ENCODE data around the gene DPPA5. TPM values are rescaled to one million over a fixed set of nuclear protein-coding genes. Genes with fewer than 3 reads are reported as not detected.

DPPA5 gene
- total and polyA plus RNA-seq, 9 of the 15 experiments (the other 6 are each of a cell fraction or from before 2014, with no cell fraction given), result not detected

DNA sequence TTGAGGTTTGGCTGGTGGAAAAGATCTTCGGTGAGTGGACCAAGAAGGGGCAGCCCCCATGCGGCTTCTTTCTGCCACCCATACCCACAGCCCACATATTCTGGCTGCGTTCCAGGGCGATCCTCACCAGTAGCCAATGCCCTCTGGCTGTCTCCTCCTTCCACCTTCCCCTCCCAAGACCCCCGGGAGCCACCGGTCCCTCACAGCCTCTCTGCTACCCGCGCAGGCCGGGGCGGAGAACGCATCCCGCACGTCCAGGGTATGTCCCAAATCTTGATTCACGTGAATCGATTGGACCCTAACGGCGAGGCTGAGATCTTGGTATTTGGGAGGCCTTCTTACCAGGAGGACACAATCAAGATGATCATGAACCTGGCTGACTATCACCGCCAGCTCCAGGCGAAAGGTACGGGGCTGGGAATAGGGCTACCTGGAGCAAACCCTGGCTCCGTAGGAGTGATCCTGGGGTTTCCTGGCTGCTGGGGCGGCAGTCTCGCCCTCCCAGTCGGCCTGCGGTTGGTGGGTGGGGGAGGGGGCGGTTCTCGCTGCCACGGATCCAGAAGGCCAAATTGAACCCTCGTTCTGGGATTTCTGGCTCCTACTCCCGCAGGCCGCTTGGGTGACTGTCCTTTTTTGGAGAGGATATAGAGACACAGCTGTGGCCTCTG is 8.9 kb upstream of the DPPA5 start:
- Histone ChIP-seq H2AFZ (ENCODE audit: low read depth, low read length) (0 out of 2 replicates have a peak overlapping the region, but pooled peaks have one; percentile 9), H3K9me3 (replicated peaks; ENCODE audit: control insufficient read depth, insufficient read depth, low read depth, low read length) (no peaks in the 10 kb centered on the region), H3K79me2 (ENCODE audit: control insufficient read depth, insufficient read depth, low read length) (no peaks in the 10 kb centered on the region), H3K4me3 (no peak overlapping the region), H3K4me2 (ENCODE audit: insufficient read depth, low read length) (no peak overlapping the region), H3K27me3 (ENCODE audit: control insufficient read depth in 2 of 2, insufficient read depth in 2 of 2, low read length in 2 of 2) (peaks cover 0 to 19% of the 10 kb centered on the region in 2 experiments; a peak in 3 of 5 replicates), H3K27ac (ENCODE audit: extremely low read depth, low read depth, low read length) (no peak overlapping the region), H3K9me1 (ENCODE audit: control insufficient read depth, insufficient read depth, low read length) (no peaks in the 10 kb centered on the region), H3K9ac (ENCODE audit: insufficient read depth in 1 of 2, low read depth in 2 of 2, low read length in 2 of 2) (no peak overlapping the region), H3K4me1 (replicated peaks in 1 of 2; ENCODE audit: control insufficient read depth in 2 of 2, insufficient read depth in 2 of 2, low read length in 2 of 2) (peaks cover 3 to 16% of the 10 kb centered on the region in 2 experiments; a peak in 3 of 5 replicates), H4K20me1 (replicated peaks; ENCODE audit: control insufficient read depth, insufficient read depth, low read length) (no peaks in the 10 kb centered on the region), H3K36me3 (ENCODE audit: control insufficient read depth, insufficient read depth, low read length) (no peaks in the 10 kb centered on the region)
- intact Hi-C loops (cut with micrococcal nuclease), result no loop called here
- TF ChIP-seq HDAC8 (tag; IDR thresholded peaks at IDR 0.05) (no peak), NFIC (IDR thresholded peaks at IDR 0.05) (peak; percentile 35; the same call in 1 of the 2 replicates), ZNF511 (CRISPR knock-in tag; IDR thresholded peaks at IDR 0.05) (no peak)
- WGBS (ENCODE audit: insufficient coverage, low coverage, missing lambda C conversion rate), result 56% methylated on average over 24 of the region's 31 CpGs
- ATAC-seq (no peak), DNase-seq (ENCODE audit: extremely low read depth in 1 of 4, low spot score in 3 of 4) (no peak), FAIRE-seq (no peak)
- ChIA-PET POLR2A (no interaction called here), CTCF (ENCODE audit: low intra/inter-chr PET ratio) (no interaction called here)
- in situ Hi-C loops (cut with MboI), result no loop called here
- no TSS peak for BruUV-seq (replicated peaks)

DNA sequence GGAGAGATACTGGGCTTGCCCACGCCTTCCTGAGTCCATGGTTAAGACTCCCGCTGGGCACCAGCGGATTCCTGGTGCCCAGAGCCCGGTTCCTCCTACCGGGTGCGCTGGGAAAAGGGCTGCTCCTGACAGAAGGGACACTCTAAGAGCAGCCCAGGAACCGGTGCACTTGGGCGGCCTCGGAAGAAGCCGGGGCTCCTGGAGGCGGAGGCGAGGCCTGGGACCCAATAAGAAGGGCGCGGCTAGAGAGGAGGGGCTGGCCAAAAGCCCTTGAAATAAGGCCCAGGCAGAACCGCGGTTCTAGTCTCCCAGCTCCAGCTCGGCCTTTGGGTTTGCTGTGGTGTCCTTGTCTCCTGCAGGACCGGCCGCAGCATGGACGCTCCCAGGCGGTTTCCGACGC is 8.3 kb upstream of the DPPA5 start, which contains the start of gene KHDC3L:
Gene KHDC3L, plus strand, starts transcription at position 301 of the 400 bp plus-strand sequence. Its CDS starts 72 bp downstream, at position 373.
- intact Hi-C loops (cut with micrococcal nuclease), result no loop called here
- no peaks in the 10 kb centered on the region for H3K79me2 ChIP-seq (ENCODE audit: control insufficient read depth, insufficient read depth, low read length)
- H3K4me3 ChIP-seq, result no peak within 1 kb of the TSS
- TF ChIP-seq GMEB1 (CRISPR knock-in tag; IDR thresholded peaks at IDR 0.05) (no peak), YY1 (IDR thresholded peaks at IDR 0.05; ENCODE audit: borderline replicate concordance in 1 of 3, control insufficient read depth in 1 of 3, extremely low read depth in 1 of 3, insufficient read depth in 3 of 3, insufficient read length in 1 of 3, insufficient replicate concordance in 2 of 3, low read depth in 1 of 3, low read length in 2 of 3) (no peak), ZNF79 (CRISPR knock-in tag; IDR thresholded peaks at IDR 0.05; ENCODE audit: low read depth) (no peak)
- TF ChIP-seq, protein P1, sequence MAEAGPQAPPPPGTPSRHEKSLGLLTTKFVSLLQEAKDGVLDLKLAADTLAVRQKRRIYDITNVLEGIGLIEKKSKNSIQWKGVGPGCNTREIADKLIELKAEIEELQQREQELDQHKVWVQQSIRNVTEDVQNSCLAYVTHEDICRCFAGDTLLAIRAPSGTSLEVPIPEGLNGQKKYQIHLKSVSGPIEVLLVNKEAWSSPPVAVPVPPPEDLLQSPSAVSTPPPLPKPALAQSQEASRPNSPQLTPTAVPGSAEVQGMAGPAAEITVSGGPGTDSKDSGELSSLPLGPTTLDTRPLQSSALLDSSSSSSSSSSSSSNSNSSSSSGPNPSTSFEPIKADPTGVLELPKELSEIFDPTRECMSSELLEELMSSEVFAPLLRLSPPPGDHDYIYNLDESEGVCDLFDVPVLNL (CRISPR knock-in tag; IDR thresholded peaks at IDR 0.05; ENCODE audit: low read depth), result no peak
- TF ChIP-seq, protein P2, sequence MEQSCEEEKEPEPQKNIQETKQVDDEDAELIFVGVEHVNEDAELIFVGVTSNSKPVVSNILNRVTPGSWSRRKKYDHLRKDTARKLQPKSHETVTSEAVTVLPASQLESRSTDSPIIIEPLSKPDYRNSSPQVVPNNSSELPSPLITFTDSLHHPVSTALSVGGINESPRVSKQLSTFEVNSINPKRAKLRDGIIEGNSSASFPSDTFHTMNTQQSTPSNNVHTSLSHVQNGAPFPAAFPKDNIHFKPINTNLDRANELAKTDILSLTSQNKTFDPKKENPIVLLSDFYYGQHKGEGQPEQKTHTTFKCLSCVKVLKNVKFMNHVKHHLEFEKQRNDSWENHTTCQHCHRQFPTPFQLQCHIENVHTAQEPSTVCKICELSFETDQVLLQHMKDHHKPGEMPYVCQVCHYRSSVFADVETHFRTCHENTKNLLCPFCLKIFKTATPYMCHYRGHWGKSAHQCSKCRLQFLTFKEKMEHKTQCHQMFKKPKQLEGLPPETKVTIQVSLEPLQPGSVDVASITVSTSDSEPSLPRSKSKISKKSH (CRISPR knock-in tag; IDR thresholded peaks at IDR 0.05), result no peak
- CTCF ChIA-PET (ENCODE audit: low intra/inter-chr PET ratio), result no interaction called here
- H3K27ac ChIP-seq (ENCODE audit: extremely low read depth, low read depth, low read length), result no peak within 1 kb of the TSS
- H3K4me2 ChIP-seq (ENCODE audit: insufficient read depth, low read length), result no peak within 1 kb of the TSS
- POLR2A ChIA-PET, result no interaction called here
- 0 out of 2 replicates have a peak within 1 kb of the TSS, but pooled peaks have one; percentile 9 for H2AFZ ChIP-seq (ENCODE audit: low read depth, low read length)
- H4K20me1 ChIP-seq (replicated peaks; ENCODE audit: control insufficient read depth, insufficient read depth, low read length), result no peaks in the 10 kb centered on the region
- in situ Hi-C loops (cut with MboI), result no loop called here
- BruUV-seq (replicated peaks), result no TSS peak
- H3K9me3 ChIP-seq (replicated peaks; ENCODE audit: control insufficient read depth, insufficient read depth, low read depth, low read length), result no peaks in the 10 kb centered on the region
- ATAC-seq (0 out of 3 replicates have a peak, but pooled peaks have one; percentile 14), DNase-seq (ENCODE audit: extremely low read depth in 1 of 4, low spot score in 3 of 4) (no peak), FAIRE-seq (no peak)
- no peaks in the 10 kb centered on the region for H3K36me3 ChIP-seq (ENCODE audit: control insufficient read depth, insufficient read depth, low read length)
- no peak within 1 kb of the TSS for H3K9ac ChIP-seq (ENCODE audit: insufficient read depth in 1 of 2, low read depth in 2 of 2, low read length in 2 of 2)
- H3K4me1 ChIP-seq (replicated peaks in 1 of 2; ENCODE audit: control insufficient read depth in 2 of 2, insufficient read depth in 2 of 2, low read length in 2 of 2), result peaks cover 0 to 12% of the 10 kb centered on the region in 2 experiments; a peak in 1 of 5 replicates
- 41% methylated on average over 22 of the region's 23 CpGs for WGBS (ENCODE audit: insufficient coverage, low coverage, missing lambda C conversion rate)
- H3K27me3 ChIP-seq (ENCODE audit: control insufficient read depth in 2 of 2, insufficient read depth in 2 of 2, low read length in 2 of 2), result peaks cover 0 to 15% of the 10 kb centered on the region in 2 experiments; a peak in 3 of 5 replicates
- H3K9me1 ChIP-seq (ENCODE audit: control insufficient read depth, insufficient read depth, low read length), result no peaks in the 10 kb centered on the region

Measured in K562 (cell line).